ENCODE measurements around the gene MSX2. TPM values are rescaled to one million over a fixed set of nuclear protein-coding genes. Genes with fewer than 3 reads are reported as not detected.

The MSX2 gene
- total RNA-seq, 1 experiment from 2014 or later = 11.3 TPM

DNA sequence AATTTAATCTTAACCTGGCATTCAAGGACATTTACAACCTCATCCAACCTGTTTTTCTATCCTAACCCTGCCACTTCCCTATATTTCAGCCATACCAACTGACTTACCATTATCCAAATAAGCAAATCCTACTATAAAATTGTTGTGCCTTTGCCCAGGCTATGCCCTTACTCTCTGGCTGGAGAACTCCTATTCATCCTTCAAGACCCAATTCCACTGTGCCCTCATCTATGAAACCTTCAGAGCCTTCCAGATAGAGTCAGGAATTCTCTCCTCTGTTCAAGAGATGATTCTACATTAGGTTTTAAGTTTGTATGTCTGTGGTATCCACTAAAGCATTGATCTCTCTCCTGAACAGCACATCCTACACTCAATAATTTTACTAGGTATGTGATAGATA lies 46.3 kb upstream of the MSX2 start:
- no peak for ATAC-seq
- intact Hi-C loops (cut with micrococcal nuclease) = no loop called here
- no peaks in the 10 kb centered on the region for H3K27me3 ChIP-seq (ENCODE audit: insufficient read depth, low read length)
- RAD21 ChIA-PET (ENCODE audit: low non-redundant PET in 1 of 2, low total read pairs in 2 of 2, uncharacterized antibody in 2 of 2, unreplicated experiment in 2 of 2) = no interaction called here
- H2AFZ ChIP-seq (ENCODE audit: low read depth, low read length, poor library complexity, severe bottlenecking) = no peak overlapping the region
- DNase-seq (ENCODE audit: low read depth, low spot score) = no peak
- no peak overlapping the region for H3K4me2 ChIP-seq (ENCODE audit: low read length)
- no peaks in the 10 kb centered on the region for H3K4me1 ChIP-seq (ENCODE audit: control insufficient read depth in 1 of 2, insufficient read depth in 2 of 2, low read length in 2 of 2)
- no peaks in the 10 kb centered on the region for H3K79me2 ChIP-seq (ENCODE audit: insufficient read depth, low read length)
- TF ChIP-seq, protein P1, sequence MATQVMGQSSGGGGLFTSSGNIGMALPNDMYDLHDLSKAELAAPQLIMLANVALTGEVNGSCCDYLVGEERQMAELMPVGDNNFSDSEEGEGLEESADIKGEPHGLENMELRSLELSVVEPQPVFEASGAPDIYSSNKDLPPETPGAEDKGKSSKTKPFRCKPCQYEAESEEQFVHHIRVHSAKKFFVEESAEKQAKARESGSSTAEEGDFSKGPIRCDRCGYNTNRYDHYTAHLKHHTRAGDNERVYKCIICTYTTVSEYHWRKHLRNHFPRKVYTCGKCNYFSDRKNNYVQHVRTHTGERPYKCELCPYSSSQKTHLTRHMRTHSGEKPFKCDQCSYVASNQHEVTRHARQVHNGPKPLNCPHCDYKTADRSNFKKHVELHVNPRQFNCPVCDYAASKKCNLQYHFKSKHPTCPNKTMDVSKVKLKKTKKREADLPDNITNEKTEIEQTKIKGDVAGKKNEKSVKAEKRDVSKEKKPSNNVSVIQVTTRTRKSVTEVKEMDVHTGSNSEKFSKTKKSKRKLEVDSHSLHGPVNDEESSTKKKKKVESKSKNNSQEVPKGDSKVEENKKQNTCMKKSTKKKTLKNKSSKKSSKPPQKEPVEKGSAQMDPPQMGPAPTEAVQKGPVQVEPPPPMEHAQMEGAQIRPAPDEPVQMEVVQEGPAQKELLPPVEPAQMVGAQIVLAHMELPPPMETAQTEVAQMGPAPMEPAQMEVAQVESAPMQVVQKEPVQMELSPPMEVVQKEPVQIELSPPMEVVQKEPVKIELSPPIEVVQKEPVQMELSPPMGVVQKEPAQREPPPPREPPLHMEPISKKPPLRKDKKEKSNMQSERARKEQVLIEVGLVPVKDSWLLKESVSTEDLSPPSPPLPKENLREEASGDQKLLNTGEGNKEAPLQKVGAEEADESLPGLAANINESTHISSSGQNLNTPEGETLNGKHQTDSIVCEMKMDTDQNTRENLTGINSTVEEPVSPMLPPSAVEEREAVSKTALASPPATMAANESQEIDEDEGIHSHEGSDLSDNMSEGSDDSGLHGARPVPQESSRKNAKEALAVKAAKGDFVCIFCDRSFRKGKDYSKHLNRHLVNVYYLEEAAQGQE (IDR thresholded peaks at IDR 0.05; ENCODE audit: low read depth) = no peak
- no peak for TF ChIP-seq POLR2A (IDR thresholded peaks at IDR 0.05; ENCODE audit: borderline replicate concordance, extremely low read depth, insufficient read depth, insufficient read length)
- TF ChIP-seq JUND (IDR thresholded peaks at IDR 0.05) = no peak
- TF ChIP-seq EZH2 (IDR thresholded peaks at IDR 0.05) = no peak
- no peak for TF ChIP-seq EZH2phosphoT487 (IDR thresholded peaks at IDR 0.05; ENCODE audit: borderline replicate concordance)
- no peak for TF ChIP-seq CBX3 (IDR thresholded peaks at IDR 0.05; ENCODE audit: low read depth)
- no peak for TF ChIP-seq CEBPB (IDR thresholded peaks at IDR 0.05; ENCODE audit: low read depth)
- TF ChIP-seq, protein P2, sequence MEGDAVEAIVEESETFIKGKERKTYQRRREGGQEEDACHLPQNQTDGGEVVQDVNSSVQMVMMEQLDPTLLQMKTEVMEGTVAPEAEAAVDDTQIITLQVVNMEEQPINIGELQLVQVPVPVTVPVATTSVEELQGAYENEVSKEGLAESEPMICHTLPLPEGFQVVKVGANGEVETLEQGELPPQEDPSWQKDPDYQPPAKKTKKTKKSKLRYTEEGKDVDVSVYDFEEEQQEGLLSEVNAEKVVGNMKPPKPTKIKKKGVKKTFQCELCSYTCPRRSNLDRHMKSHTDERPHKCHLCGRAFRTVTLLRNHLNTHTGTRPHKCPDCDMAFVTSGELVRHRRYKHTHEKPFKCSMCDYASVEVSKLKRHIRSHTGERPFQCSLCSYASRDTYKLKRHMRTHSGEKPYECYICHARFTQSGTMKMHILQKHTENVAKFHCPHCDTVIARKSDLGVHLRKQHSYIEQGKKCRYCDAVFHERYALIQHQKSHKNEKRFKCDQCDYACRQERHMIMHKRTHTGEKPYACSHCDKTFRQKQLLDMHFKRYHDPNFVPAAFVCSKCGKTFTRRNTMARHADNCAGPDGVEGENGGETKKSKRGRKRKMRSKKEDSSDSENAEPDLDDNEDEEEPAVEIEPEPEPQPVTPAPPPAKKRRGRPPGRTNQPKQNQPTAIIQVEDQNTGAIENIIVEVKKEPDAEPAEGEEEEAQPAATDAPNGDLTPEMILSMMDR (IDR thresholded peaks at IDR 0.05 in 2 of 3, conservative IDR thresholded peaks at IDR 0.05 in 1 of 3; ENCODE audit: borderline replicate concordance in 1 of 3, insufficient read depth in 1 of 3, low read depth in 2 of 3, low read length in 2 of 3) = no peak
- no peak for TF ChIP-seq ZNF274 (IDR thresholded peaks at IDR 0.05; ENCODE audit: low read depth, low read length)
- no peak for TF ChIP-seq POLR2AphosphoS5 (IDR thresholded peaks at IDR 0.05; ENCODE audit: low read depth, low read length)
- TF ChIP-seq FOSL1 (IDR thresholded peaks at IDR 0.05; ENCODE audit: low read depth) = no peak
- no peak for TF ChIP-seq ZFX (IDR thresholded peaks at IDR 0.05)
- no peak for TF ChIP-seq TCF7L2 (IDR thresholded peaks at IDR 0.05; ENCODE audit: borderline replicate concordance, extremely low read depth, insufficient read depth, insufficient read length)
- TF ChIP-seq SRF (IDR thresholded peaks at IDR 0.05; ENCODE audit: low read depth) = no peak
- no peaks in the 10 kb centered on the region for H3K36me3 ChIP-seq (ENCODE audit: control insufficient read depth in 1 of 2, insufficient read depth in 2 of 2, low read length in 2 of 2)
- BruUV-seq (replicated peaks) = no TSS peak
- no peak overlapping the region for H3K9ac ChIP-seq (ENCODE audit: low read length)
- H3K27ac ChIP-seq (ENCODE audit: low read depth, low read length) = no peak overlapping the region
- no peaks in the 10 kb centered on the region for H3K9me3 ChIP-seq (ENCODE audit: control insufficient read depth in 1 of 2, insufficient read depth in 1 of 2, low read depth in 1 of 2, low read length in 2 of 2)
- H4K20me1 ChIP-seq (ENCODE audit: insufficient read depth) = no peaks in the 10 kb centered on the region
- CTCF ChIA-PET = no interaction called here
- POLR2A ChIA-PET = no interaction called here
- no peaks in the 10 kb centered on the region for H3K9me2 ChIP-seq (ENCODE audit: insufficient read depth)
- H3K4me3 ChIP-seq (replicated peaks in 1 of 2; ENCODE audit: low read depth in 1 of 2, low read length in 2 of 2) = no peak overlapping the region
